Ishikawa (cell line): ENCODE results near the gene AGPAT1.

Source experiments
- CREB1 ChIP-seq: IDR thresholded peaks from 2 replicates; pipeline ENCODE4 v1.6.1; 2012; ENCODE audit warnings: low read depth
- EGR1 ChIP-seq: IDR thresholded peaks from 2 replicates; pipeline ENCODE4 v1.6.1; 2012
- EP300 ChIP-seq: IDR thresholded peaks from 2 replicates; pipeline ENCODE4 v1.6.1; 2012; ENCODE audit warnings: borderline replicate concordance
- FOXM1 ChIP-seq: IDR thresholded peaks from 2 replicates; pipeline ENCODE4 v1.6.1; 2012; ENCODE audit warnings: low read depth, borderline replicate concordance
- RAD21 ChIP-seq: IDR thresholded peaks from 2 replicates; pipeline ENCODE4 v1.6.1; 2012; ENCODE audit warnings: low read depth
- TAF1 ChIP-seq: IDR thresholded peaks from 2 replicates; pipeline ENCODE4 v1.6.1; 2012; ENCODE audit warnings: low read depth, mild to moderate bottlenecking
- TCF12 ChIP-seq: IDR thresholded peaks from 2 replicates; pipeline ENCODE4 v1.6.1; 2012; ENCODE audit warnings: low read depth
- TEAD4 ChIP-seq: IDR thresholded peaks from 2 replicates; pipeline ENCODE4 v1.6.1; 2012
- YY1 ChIP-seq: IDR thresholded peaks from 2 replicates; pipeline ENCODE4 v1.6.1; 2012; ENCODE audit warnings: low read depth
- ZBTB7A ChIP-seq: IDR thresholded peaks from 2 replicates; pipeline ENCODE4 v1.6.1; 2012; ENCODE audit warnings: low read depth
- TF ChIP-seq, protein P1 (sequence below): IDR thresholded peaks from 2 replicates; pipeline ENCODE4 v1.6.1; 2012; ENCODE audit warnings: low read depth, mild to moderate bottlenecking
- TF ChIP-seq, protein P2 (sequence below): IDR thresholded peaks from 2 replicates; pipeline ENCODE4 v1.6.1; 2012
- TF ChIP-seq, protein P3 (sequence below): IDR thresholded peaks from 2 replicates; pipeline ENCODE4 v1.6.1; 2012

DNA sequence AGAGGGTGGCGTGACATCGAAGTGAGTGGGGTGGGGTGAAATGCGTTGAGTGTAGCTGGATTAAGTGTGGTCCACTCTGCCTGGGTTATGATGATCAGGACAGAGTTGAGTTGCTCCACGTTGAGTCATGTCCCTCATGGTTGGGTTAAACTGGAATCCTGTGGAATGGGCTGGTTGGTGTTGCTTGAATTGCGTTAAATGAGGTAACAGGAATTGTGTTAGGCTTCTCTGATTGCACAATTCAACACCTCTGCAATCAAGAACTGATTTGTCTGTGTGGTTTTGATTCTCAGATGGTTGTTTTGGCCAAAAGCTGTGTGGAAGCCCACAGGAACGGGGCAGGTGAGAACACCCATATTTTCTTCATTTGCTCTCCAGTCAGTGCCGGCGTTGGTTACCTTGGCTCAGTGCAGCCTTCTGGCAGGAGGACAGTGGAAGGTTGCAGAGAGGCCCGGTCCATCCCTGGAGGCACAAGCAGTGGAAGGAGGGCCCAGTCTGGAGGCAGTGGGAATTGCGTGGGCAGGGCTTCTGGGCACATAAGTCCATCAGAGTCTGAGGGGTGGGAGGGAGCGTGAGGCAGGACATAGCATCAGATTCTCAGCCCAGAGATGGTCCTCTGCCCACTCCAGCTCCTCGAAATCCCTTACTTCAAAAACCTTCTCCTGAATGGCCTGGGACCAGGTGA lies 36.3 kb upstream of the AGPAT1 start:
- TF ChIP-seq, protein P1, sequence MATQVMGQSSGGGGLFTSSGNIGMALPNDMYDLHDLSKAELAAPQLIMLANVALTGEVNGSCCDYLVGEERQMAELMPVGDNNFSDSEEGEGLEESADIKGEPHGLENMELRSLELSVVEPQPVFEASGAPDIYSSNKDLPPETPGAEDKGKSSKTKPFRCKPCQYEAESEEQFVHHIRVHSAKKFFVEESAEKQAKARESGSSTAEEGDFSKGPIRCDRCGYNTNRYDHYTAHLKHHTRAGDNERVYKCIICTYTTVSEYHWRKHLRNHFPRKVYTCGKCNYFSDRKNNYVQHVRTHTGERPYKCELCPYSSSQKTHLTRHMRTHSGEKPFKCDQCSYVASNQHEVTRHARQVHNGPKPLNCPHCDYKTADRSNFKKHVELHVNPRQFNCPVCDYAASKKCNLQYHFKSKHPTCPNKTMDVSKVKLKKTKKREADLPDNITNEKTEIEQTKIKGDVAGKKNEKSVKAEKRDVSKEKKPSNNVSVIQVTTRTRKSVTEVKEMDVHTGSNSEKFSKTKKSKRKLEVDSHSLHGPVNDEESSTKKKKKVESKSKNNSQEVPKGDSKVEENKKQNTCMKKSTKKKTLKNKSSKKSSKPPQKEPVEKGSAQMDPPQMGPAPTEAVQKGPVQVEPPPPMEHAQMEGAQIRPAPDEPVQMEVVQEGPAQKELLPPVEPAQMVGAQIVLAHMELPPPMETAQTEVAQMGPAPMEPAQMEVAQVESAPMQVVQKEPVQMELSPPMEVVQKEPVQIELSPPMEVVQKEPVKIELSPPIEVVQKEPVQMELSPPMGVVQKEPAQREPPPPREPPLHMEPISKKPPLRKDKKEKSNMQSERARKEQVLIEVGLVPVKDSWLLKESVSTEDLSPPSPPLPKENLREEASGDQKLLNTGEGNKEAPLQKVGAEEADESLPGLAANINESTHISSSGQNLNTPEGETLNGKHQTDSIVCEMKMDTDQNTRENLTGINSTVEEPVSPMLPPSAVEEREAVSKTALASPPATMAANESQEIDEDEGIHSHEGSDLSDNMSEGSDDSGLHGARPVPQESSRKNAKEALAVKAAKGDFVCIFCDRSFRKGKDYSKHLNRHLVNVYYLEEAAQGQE: no peak
- no peak for TF ChIP-seq RAD21
- no peak for TF ChIP-seq EGR1
- no peak for TF ChIP-seq TEAD4
- no peak for TF ChIP-seq FOXM1
- TF ChIP-seq, protein P2, sequence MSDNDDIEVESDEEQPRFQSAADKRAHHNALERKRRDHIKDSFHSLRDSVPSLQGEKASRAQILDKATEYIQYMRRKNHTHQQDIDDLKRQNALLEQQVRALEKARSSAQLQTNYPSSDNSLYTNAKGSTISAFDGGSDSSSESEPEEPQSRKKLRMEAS: no peak
- no peak for TF ChIP-seq EP300
- no peak for TF ChIP-seq ZBTB7A
- TF ChIP-seq, protein P3, sequence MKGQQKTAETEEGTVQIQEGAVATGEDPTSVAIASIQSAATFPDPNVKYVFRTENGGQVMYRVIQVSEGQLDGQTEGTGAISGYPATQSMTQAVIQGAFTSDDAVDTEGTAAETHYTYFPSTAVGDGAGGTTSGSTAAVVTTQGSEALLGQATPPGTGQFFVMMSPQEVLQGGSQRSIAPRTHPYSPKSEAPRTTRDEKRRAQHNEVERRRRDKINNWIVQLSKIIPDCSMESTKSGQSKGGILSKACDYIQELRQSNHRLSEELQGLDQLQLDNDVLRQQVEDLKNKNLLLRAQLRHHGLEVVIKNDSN: no peak
- TF ChIP-seq YY1: no peak
- TF ChIP-seq TAF1: no peak
- TF ChIP-seq CREB1: no peak
- TF ChIP-seq TCF12: no peak
